GM23338 (cell line): ENCODE data around the gene HVCN1.
"Not testable (repeated sequence)": the region's sequence is repeated elsewhere in the genome, so short reads cannot be mapped to it uniquely, and the experiment has no call there.

Experiments used
- CREB1 ChIP-seq: fragments of 250-450 bp; sonication (Bioruptor Pico); IDR thresholded peaks from 2 replicates; pipeline ENCODE4 v1.5.0; 2020; ENCODE audit warnings: low read depth, mild to moderate bottlenecking, moderate library complexity
- ETS1 ChIP-seq: IDR thresholded peaks from 2 replicates; pipeline ENCODE4 v1.6.1; 2016; ENCODE audit warnings: antibody characterized with exemption
- EZH2 ChIP-seq: fragments of 200-600 bp; sonication (generic); IDR thresholded peaks from one replicate; pipeline ENCODE4 v1.8.0; 2017; ENCODE audit warnings: antibody characterized with exemption, mild to moderate bottlenecking, low read depth; ENCODE audit not compliant: unreplicated experiment
- EZH2phosphoT487 ChIP-seq: fragments of 200-600 bp; sonication (generic); IDR thresholded peaks from one replicate; pipeline ENCODE4 v1.8.1; 2018; ENCODE audit warnings: antibody characterized with exemption; ENCODE audit not compliant: unreplicated experiment
- JUNB ChIP-seq: IDR thresholded peaks from one replicate; pipeline ENCODE4 v1.6.1; 2016; ENCODE audit warnings: antibody characterized with exemption; ENCODE audit not compliant: unreplicated experiment
- NANOG ChIP-seq: IDR thresholded peaks from 2 replicates; pipeline ENCODE4 v1.6.1; 2016; ENCODE audit warnings: antibody characterized with exemption, borderline replicate concordance
- POLR2AphosphoS5 ChIP-seq: IDR thresholded peaks from 2 replicates; pipeline ENCODE4 v1.6.1; 2016; ENCODE audit warnings: antibody characterized with exemption, low read depth
- TF ChIP-seq, protein P1 (sequence below): IDR thresholded peaks from one replicate; pipeline ENCODE4 v1.6.1; 2018; ENCODE audit warnings: antibody characterized with exemption; ENCODE audit not compliant: unreplicated experiment
- TF ChIP-seq, protein P2 (sequence below), 2 experiments: fragments of 200-600 bp in 1 of 2; sonication (generic) in 1 of 2; conservative IDR thresholded peaks; 2 replicates each; pipeline versions ENCODE4 v1.5.1 to v1.6.1; 2016 to 2017; ENCODE audit warnings: antibody characterized with exemption in 2 of 2, low read depth in 2 of 2, mild to moderate bottlenecking in 2 of 2, moderate library complexity in 1 of 2

DNA sequence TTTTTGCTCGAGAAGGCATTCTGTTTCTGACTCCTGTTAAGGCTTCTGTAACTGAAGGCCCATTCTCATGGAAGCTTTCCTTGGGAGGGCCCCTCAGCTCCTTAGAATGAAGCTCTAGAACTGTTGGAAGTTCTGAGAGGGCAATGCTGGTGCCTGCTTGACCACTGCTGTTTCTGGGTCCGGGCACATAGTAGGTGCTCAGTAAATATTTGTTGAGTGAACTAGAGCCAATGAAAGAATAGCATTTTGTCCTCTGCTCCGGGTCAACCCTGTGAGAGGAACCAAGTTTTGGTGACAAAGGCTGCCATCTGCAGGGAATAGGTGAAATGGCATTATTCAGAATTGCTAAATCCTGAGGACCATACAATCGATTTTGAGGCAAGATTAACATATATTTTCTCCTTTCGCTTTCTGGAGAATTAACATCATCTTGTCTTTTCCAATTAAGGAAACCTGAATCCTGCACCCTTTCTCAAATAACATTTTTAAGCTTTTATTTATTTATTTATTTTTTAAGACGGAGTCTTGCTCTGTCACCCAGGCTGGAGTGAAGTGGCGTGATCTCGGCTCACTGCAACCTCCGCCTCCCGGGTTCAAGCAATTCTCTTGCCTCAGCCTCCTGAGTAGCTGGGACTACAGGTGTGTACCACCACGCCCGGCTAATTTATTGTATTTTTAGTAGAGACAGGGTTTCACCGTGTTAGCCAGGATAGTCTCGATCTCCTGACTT is 86.7 kb downstream of the HVCN1 start:
- TF ChIP-seq, protein P1, sequence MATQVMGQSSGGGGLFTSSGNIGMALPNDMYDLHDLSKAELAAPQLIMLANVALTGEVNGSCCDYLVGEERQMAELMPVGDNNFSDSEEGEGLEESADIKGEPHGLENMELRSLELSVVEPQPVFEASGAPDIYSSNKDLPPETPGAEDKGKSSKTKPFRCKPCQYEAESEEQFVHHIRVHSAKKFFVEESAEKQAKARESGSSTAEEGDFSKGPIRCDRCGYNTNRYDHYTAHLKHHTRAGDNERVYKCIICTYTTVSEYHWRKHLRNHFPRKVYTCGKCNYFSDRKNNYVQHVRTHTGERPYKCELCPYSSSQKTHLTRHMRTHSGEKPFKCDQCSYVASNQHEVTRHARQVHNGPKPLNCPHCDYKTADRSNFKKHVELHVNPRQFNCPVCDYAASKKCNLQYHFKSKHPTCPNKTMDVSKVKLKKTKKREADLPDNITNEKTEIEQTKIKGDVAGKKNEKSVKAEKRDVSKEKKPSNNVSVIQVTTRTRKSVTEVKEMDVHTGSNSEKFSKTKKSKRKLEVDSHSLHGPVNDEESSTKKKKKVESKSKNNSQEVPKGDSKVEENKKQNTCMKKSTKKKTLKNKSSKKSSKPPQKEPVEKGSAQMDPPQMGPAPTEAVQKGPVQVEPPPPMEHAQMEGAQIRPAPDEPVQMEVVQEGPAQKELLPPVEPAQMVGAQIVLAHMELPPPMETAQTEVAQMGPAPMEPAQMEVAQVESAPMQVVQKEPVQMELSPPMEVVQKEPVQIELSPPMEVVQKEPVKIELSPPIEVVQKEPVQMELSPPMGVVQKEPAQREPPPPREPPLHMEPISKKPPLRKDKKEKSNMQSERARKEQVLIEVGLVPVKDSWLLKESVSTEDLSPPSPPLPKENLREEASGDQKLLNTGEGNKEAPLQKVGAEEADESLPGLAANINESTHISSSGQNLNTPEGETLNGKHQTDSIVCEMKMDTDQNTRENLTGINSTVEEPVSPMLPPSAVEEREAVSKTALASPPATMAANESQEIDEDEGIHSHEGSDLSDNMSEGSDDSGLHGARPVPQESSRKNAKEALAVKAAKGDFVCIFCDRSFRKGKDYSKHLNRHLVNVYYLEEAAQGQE: not testable (repeated sequence)
- TF ChIP-seq, protein P2, sequence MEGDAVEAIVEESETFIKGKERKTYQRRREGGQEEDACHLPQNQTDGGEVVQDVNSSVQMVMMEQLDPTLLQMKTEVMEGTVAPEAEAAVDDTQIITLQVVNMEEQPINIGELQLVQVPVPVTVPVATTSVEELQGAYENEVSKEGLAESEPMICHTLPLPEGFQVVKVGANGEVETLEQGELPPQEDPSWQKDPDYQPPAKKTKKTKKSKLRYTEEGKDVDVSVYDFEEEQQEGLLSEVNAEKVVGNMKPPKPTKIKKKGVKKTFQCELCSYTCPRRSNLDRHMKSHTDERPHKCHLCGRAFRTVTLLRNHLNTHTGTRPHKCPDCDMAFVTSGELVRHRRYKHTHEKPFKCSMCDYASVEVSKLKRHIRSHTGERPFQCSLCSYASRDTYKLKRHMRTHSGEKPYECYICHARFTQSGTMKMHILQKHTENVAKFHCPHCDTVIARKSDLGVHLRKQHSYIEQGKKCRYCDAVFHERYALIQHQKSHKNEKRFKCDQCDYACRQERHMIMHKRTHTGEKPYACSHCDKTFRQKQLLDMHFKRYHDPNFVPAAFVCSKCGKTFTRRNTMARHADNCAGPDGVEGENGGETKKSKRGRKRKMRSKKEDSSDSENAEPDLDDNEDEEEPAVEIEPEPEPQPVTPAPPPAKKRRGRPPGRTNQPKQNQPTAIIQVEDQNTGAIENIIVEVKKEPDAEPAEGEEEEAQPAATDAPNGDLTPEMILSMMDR (conservative IDR thresholded peaks at IDR 0.05; ENCODE audit: low read depth in 2 of 2): peak; percentile 76 to 86
- not testable (repeated sequence) for TF ChIP-seq POLR2AphosphoS5; NANOG; JUNB; EZH2phosphoT487; ETS1; EZH2; CREB1 (CRISPR knock-in tag)
